GM12878 (cell line): Measurements from ENCODE around the gene PACS2.
A peak's percentile ranks its signal among the peaks of the same experiment; 100 is the strongest.

ENCODE experiments used
- CBFB ChIP-seq: IDR thresholded peaks from 2 replicates; pipeline ENCODE4 v1.6.1; 2016; ENCODE audit warnings: antibody characterized with exemption, low read depth
- CHD4 ChIP-seq: fragments of 200-600 bp; sonication (generic); IDR thresholded peaks from 2 replicates; pipeline ENCODE4 v1.6.1; 2016; ENCODE audit warnings: mild to moderate bottlenecking
- EZH2 ChIP-seq: IDR thresholded peaks from 2 replicates; pipeline ENCODE4 v1.6.1; 2012; ENCODE audit warnings: low read depth, mild to moderate bottlenecking, control low read depth, inconsistent platforms, low read length, borderline replicate concordance; ENCODE audit not compliant: control insufficient read depth
- POLR2A ChIP-seq: IDR thresholded peaks from 2 replicates; pipeline ENCODE4 v1.6.1; 2011; ENCODE audit warnings: low read depth, mild to moderate bottlenecking, low read length
- POLR2AphosphoS2 ChIP-seq: IDR thresholded peaks from 2 replicates; pipeline ENCODE4 v1.6.1; 2011; ENCODE audit warnings: low read depth, mild to moderate bottlenecking, low read length, improper control_type of control experiment, moderate library complexity
- SIX5 ChIP-seq: IDR thresholded peaks from 2 replicates; pipeline ENCODE4 v1.6.1; 2011; ENCODE audit warnings: mild to moderate bottlenecking, low read depth, low read length, moderate library complexity; ENCODE audit not compliant: severe bottlenecking
- SMARCA5 ChIP-seq: fragments of 450-650 bp; IDR thresholded peaks from 2 replicates; pipeline ENCODE4 v1.6.1; 2017; ENCODE audit warnings: mild to moderate bottlenecking
- ZNF24 ChIP-seq: fragments of 450-650 bp; IDR thresholded peaks from 2 replicates; pipeline ENCODE4 v1.6.1; 2017; ENCODE audit warnings: antibody characterized with exemption, mild to moderate bottlenecking
- TF ChIP-seq, protein P1 (sequence below), 3 experiments: IDR thresholded peaks in 2 of 3; conservative IDR thresholded peaks in 1 of 3; 2 replicates each; pipeline ENCODE4 v1.5.1; 2011; ENCODE audit warnings: low read depth in 3 of 3, low read length in 3 of 3, mild to moderate bottlenecking in 3 of 3, control low read depth in 2 of 3, moderate library complexity in 2 of 3, inconsistent platforms in 1 of 3, mixed read lengths in 1 of 3; ENCODE audit not compliant: control insufficient read depth in 2 of 3, insufficient read depth in 1 of 3; ENCODE audit errors: extremely low read depth in 1 of 3
- TF ChIP-seq, protein P2 (sequence below): IDR thresholded peaks from 2 replicates; pipeline ENCODE4 v1.6.1; 2011; ENCODE audit warnings: borderline replicate concordance, low read depth, mild to moderate bottlenecking, moderate library complexity, low read length; ENCODE audit not compliant: insufficient read depth, poor library complexity, severe bottlenecking
- TF ChIP-seq, protein P3 (sequence below): IDR thresholded peaks from 2 replicates; pipeline ENCODE4 v1.6.1; 2011; ENCODE audit warnings: low read depth, mild to moderate bottlenecking, low read length, moderate library complexity, borderline replicate concordance; ENCODE audit errors: extremely low read depth

DNA sequence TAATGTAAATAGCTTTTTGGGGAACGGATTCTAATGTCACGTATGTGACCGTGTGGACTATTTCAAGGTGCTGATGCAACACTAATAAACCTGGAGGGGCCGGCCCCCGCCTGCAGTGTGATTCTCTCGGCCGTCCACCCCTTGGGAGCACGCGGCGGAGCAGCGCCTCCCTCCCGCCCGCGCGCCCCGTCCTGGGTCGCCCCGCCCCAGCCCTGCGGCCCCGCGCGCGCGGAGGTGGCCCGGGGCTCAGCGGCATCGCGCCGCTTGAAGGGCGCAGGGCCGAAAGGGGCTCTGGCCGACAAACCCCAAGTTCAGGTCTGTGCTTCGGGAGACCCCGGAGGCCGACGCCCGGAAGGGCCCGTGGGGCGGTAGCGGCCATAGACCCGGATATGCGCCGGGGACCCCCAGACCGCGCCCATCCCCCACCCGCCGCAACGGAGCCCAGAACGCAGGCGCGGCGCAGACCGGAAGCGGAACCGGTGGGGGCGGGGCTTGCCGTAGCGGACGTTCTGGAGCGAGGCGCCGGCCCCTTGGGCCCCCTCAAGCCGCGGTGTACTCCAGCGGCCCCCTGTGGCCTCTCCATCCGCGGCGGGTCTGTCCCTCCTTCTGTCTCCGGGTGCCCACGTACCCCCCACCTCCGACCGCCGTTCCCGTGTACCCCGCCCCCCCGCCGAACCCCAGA, 83.6 kb downstream of the PACS2 start, which contains the start of gene TEX22:
- TF ChIP-seq, protein P1, sequence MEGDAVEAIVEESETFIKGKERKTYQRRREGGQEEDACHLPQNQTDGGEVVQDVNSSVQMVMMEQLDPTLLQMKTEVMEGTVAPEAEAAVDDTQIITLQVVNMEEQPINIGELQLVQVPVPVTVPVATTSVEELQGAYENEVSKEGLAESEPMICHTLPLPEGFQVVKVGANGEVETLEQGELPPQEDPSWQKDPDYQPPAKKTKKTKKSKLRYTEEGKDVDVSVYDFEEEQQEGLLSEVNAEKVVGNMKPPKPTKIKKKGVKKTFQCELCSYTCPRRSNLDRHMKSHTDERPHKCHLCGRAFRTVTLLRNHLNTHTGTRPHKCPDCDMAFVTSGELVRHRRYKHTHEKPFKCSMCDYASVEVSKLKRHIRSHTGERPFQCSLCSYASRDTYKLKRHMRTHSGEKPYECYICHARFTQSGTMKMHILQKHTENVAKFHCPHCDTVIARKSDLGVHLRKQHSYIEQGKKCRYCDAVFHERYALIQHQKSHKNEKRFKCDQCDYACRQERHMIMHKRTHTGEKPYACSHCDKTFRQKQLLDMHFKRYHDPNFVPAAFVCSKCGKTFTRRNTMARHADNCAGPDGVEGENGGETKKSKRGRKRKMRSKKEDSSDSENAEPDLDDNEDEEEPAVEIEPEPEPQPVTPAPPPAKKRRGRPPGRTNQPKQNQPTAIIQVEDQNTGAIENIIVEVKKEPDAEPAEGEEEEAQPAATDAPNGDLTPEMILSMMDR (IDR thresholded peaks at IDR 0.05 in 2 of 3, conservative IDR thresholded peaks at IDR 0.05 in 1 of 3; ENCODE audit: control insufficient read depth in 2 of 3, extremely low read depth in 1 of 3, insufficient read depth in 1 of 3, low read depth in 3 of 3, low read length in 3 of 3) = peak; percentile 5 to 38 (median 35); a peak in 3 of 6 replicates
- TF ChIP-seq, protein P2, sequence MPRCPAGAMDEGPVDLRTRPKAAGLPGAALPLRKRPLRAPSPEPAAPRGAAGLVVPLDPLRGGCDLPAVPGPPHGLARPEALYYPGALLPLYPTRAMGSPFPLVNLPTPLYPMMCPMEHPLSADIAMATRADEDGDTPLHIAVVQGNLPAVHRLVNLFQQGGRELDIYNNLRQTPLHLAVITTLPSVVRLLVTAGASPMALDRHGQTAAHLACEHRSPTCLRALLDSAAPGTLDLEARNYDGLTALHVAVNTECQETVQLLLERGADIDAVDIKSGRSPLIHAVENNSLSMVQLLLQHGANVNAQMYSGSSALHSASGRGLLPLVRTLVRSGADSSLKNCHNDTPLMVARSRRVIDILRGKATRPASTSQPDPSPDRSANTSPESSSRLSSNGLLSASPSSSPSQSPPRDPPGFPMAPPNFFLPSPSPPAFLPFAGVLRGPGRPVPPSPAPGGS = no peak
- peak; percentile 84 for TF ChIP-seq POLR2A
- TF ChIP-seq SIX5 = no peak
- TF ChIP-seq EZH2 = no peak
- no peak for TF ChIP-seq CHD4
- peak; percentile 83 for TF ChIP-seq CBFB
- TF ChIP-seq, protein P3, sequence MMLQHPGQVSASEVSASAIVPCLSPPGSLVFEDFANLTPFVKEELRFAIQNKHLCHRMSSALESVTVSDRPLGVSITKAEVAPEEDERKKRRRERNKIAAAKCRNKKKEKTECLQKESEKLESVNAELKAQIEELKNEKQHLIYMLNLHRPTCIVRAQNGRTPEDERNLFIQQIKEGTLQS = no peak
- TF ChIP-seq SMARCA5 = no peak
- 0 out of 2 replicates have a peak, but pooled peaks have one; percentile 26 for TF ChIP-seq ZNF24
- no peak; the same call in 1 of the 2 replicates for TF ChIP-seq POLR2AphosphoS2
